ENCODE results near the gene AHSG. TPM values are rescaled to one million over a fixed set of nuclear protein-coding genes. Genes with fewer than 3 reads are reported as not detected.

The AHSG gene
- total and polyA plus RNA-seq, 2 donors (not counting 1 experiment from before 2014, with no cell fraction given), result not detected

DNA sequence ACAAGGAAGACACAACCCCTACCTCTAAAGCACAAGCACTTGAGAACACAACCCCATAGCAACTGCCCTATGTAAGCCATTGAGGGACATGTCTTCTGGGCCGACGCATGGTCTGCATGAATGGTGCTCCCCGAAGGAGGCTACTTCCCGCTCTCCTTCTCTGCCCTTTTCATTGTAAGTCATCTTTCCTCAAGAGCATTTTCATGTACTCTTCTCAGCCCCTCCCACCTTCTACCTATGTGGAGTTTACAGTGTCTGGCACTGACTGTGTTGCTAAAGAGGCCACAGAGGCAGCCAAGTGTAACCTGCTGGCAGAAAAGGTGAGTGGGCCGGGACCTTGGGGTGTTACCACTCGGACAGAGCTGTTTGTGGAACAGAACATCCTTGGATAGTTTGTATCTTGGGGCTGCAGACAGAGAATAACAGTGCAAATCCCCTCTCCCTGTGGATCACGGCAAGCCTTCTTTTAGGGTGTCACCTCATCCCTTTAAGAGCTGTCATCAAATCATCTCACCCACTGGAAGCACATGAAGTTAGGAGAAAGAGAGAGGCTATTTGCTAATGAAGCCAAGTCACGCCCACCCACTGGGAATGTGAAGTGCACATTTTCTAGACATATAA, 5.6 kb downstream of the AHSG start:
- no peaks in the 10 kb centered on the region for H3K4me1 ChIP-seq (ENCODE audit: control insufficient read depth, extremely low read depth, insufficient read depth, low read length)
- H3K4me3 ChIP-seq (replicated peaks in 1 of 4; ENCODE audit: control extremely low read depth in 1 of 4, insufficient read depth in 1 of 4, low read depth in 3 of 4, low read length in 4 of 4), result no peak overlapping the region
- H4K20me1 ChIP-seq (ENCODE audit: control insufficient read depth, extremely low read depth, insufficient read depth, low read length), result no peaks in the 10 kb centered on the region
- no peaks in the 10 kb centered on the region for H3K36me3 ChIP-seq (ENCODE audit: control insufficient read depth, insufficient read depth, low read length)
- no peaks in the 10 kb centered on the region for H3K9me3 ChIP-seq (ENCODE audit: control insufficient read depth, insufficient read depth, low read depth, low read length)
- H3K4me2 ChIP-seq (ENCODE audit: extremely low read depth, insufficient read depth, low read length), result no peak overlapping the region
- DNase-seq (ENCODE audit: low read depth in 2 of 2), result no peak
- peaks cover 5% of the 10 kb centered on the region for H3K27me3 ChIP-seq (ENCODE audit: control insufficient read depth, insufficient read depth, low read length)
- no peak overlapping the region for H3K27ac ChIP-seq (ENCODE audit: insufficient read depth, low read length)
- no peak overlapping the region for H2AFZ ChIP-seq (ENCODE audit: low read length)
- TF ChIP-seq EZH2 (IDR thresholded peaks at IDR 0.05; ENCODE audit: low read length, missing control alignments) (no peak), CTCF (conservative IDR thresholded peaks at IDR 0.05 in 1 of 2, IDR thresholded peaks at IDR 0.05 in 1 of 2; ENCODE audit: low read depth in 1 of 2, low read length in 2 of 2) (no peak)
- H3K79me2 ChIP-seq (ENCODE audit: control insufficient read depth, insufficient read depth, low read length), result no peaks in the 10 kb centered on the region
- H3K9ac ChIP-seq (ENCODE audit: insufficient read depth, low read length), result no peak overlapping the region

DNA sequence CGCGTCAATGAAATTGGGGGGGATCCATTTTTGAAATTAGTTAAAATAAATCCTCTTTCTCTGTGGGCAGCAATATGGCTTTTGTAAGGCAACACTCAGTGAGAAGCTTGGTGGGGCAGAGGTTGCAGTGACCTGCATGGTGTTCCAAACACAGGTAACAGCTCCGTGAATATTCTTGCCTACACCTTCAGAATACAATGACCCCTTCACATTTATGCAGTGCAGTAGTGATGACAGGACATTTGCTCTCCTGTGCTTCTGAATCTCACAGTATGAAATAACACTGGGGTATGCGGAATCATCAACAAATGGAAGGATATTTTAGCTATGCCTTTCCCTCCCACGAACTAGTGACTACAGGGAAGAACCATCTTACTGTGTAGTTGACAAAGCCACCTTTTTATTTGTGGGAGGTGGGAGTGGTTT, 6.9 kb downstream of the AHSG start:
- no peaks in the 10 kb centered on the region for H4K20me1 ChIP-seq (ENCODE audit: control insufficient read depth, extremely low read depth, insufficient read depth, low read length)
- no peak overlapping the region for H2AFZ ChIP-seq (ENCODE audit: low read length)
- H3K79me2 ChIP-seq (ENCODE audit: control insufficient read depth, insufficient read depth, low read length), result no peaks in the 10 kb centered on the region
- no peak for TF ChIP-seq CTCF (conservative IDR thresholded peaks at IDR 0.05 in 1 of 2, IDR thresholded peaks at IDR 0.05 in 1 of 2; ENCODE audit: low read depth in 1 of 2, low read length in 2 of 2)
- TF ChIP-seq EZH2 (IDR thresholded peaks at IDR 0.05; ENCODE audit: low read length, missing control alignments), result no peak
- H3K4me1 ChIP-seq (ENCODE audit: control insufficient read depth, extremely low read depth, insufficient read depth, low read length), result no peaks in the 10 kb centered on the region
- H3K4me2 ChIP-seq (ENCODE audit: extremely low read depth, insufficient read depth, low read length), result no peak overlapping the region
- no peaks in the 10 kb centered on the region for H3K9me3 ChIP-seq (ENCODE audit: control insufficient read depth, insufficient read depth, low read depth, low read length)
- H3K36me3 ChIP-seq (ENCODE audit: control insufficient read depth, insufficient read depth, low read length), result no peaks in the 10 kb centered on the region
- H3K27ac ChIP-seq (ENCODE audit: insufficient read depth, low read length), result no peak overlapping the region
- DNase-seq (ENCODE audit: low read depth in 2 of 2), result no peak
- H3K27me3 ChIP-seq (ENCODE audit: control insufficient read depth, insufficient read depth, low read length), result peaks cover 3% of the 10 kb centered on the region
- no peak overlapping the region for H3K9ac ChIP-seq (ENCODE audit: insufficient read depth, low read length)
- no peak overlapping the region for H3K4me3 ChIP-seq (replicated peaks in 1 of 4; ENCODE audit: control extremely low read depth in 1 of 4, insufficient read depth in 1 of 4, low read depth in 3 of 4, low read length in 4 of 4)

DNA sequence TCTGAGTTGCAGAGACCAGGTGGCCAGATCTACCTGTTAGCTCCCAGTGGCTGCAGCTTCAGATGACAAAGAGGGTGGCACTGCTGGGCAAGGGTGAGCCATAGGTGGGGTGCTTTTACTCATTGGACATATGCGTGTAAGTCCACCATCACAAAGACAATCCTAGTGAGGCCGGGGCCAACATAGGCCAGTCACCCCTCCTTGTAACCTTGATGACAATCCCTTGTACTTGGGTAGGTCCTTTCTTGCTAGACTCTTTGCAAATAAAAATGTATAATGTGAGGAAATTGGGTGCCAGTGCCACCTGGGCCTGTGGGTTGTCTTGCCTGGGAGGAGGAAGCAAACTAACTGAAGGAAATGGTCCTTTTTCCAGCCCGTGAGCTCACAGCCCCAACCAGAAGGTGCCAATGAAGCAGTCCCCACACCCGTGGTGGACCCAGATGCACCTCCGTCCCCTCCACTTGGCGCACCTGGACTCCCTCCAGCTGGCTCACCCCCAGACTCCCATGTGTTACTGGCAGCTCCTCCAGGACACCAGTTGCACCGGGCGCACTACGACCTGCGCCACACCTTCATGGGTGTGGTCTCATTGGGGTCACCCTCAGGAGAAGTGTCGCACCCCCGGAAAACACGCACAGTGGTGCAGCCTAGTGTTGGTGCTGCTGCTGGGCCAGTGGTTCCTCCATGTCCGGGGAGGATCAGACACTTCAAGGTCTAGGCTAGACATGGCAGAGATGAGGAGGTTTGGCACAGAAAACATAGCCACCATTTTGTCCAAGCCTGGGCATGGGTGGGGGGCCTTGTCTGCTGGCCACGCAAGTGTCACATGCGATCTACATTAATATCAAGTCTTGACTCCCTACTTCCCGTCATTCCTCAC, 7.6 kb downstream of the AHSG start:
- Histone ChIP-seq H3K9me3 (ENCODE audit: control insufficient read depth, insufficient read depth, low read depth, low read length) (no peaks in the 10 kb centered on the region), H3K27me3 (ENCODE audit: control insufficient read depth, insufficient read depth, low read length) (peaks cover 5% of the 10 kb centered on the region), H4K20me1 (ENCODE audit: control insufficient read depth, extremely low read depth, insufficient read depth, low read length) (no peaks in the 10 kb centered on the region), H3K9ac (ENCODE audit: insufficient read depth, low read length) (no peak overlapping the region), H3K79me2 (ENCODE audit: control insufficient read depth, insufficient read depth, low read length) (no peaks in the 10 kb centered on the region), H3K27ac (ENCODE audit: insufficient read depth, low read length) (no peak overlapping the region), H3K36me3 (ENCODE audit: control insufficient read depth, insufficient read depth, low read length) (no peaks in the 10 kb centered on the region), H3K4me2 (ENCODE audit: extremely low read depth, insufficient read depth, low read length) (no peak overlapping the region), H2AFZ (ENCODE audit: low read length) (no peak overlapping the region), H3K4me3 (replicated peaks in 1 of 4; ENCODE audit: control extremely low read depth in 1 of 4, insufficient read depth in 1 of 4, low read depth in 3 of 4, low read length in 4 of 4) (no peak overlapping the region), H3K4me1 (ENCODE audit: control insufficient read depth, extremely low read depth, insufficient read depth, low read length) (no peaks in the 10 kb centered on the region)
- no peak for TF ChIP-seq CTCF (conservative IDR thresholded peaks at IDR 0.05 in 1 of 2, IDR thresholded peaks at IDR 0.05 in 1 of 2; ENCODE audit: low read depth in 1 of 2, low read length in 2 of 2)
- TF ChIP-seq EZH2 (IDR thresholded peaks at IDR 0.05; ENCODE audit: low read length, missing control alignments), result no peak
- no peak for DNase-seq (ENCODE audit: low read depth in 2 of 2)

Measured in fibroblast of lung (primary cell).